ENCODE data around the gene TRIM62.

The TRIM62 gene

GRCh38 chr1:33169290-33170055 is 12.4 kb downstream of the TRIM62 start:
- Histone ChIP-seq H3K4me3 (replicated peaks; ENCODE audit: low read depth, low read length) (no peak overlapping the region), H3K27me3 (replicated peaks; ENCODE audit: control insufficient read depth, insufficient read depth, low read length) (no peaks in the 10 kb centered on the region), H3K36me3 (ENCODE audit: control insufficient read depth, insufficient read depth, low read length) (no peaks in the 10 kb centered on the region)
- TF ChIP-seq CTCF (IDR thresholded peaks at IDR 0.05; ENCODE audit: insufficient read depth, low read length, poor library complexity, severe bottlenecking) = no peak
- DNase-seq (ENCODE audit: extremely low read depth, insufficient read length) = no peak

GRCh38 chr1:33168556-33169289 is 13.1 kb downstream of the TRIM62 start:
- no peaks in the 10 kb centered on the region for H3K27me3 ChIP-seq (replicated peaks; ENCODE audit: control insufficient read depth, insufficient read depth, low read length)
- H3K4me3 ChIP-seq (replicated peaks; ENCODE audit: low read depth, low read length) = no peak overlapping the region
- DNase-seq (ENCODE audit: extremely low read depth, insufficient read length) = no peak
- peak; percentile 9 for TF ChIP-seq CTCF (IDR thresholded peaks at IDR 0.05; ENCODE audit: insufficient read depth, low read length, poor library complexity, severe bottlenecking)
- H3K36me3 ChIP-seq (ENCODE audit: control insufficient read depth, insufficient read depth, low read length) = no peaks in the 10 kb centered on the region

- Histone ChIP-seq H3K4me3 (replicated peaks; ENCODE audit: low read depth, low read length) (no peak overlapping the region), H3K27me3 (replicated peaks; ENCODE audit: control insufficient read depth, insufficient read depth, low read length) (no peaks in the 10 kb centered on the region), H3K36me3 (ENCODE audit: control insufficient read depth, insufficient read depth, low read length) (no peaks in the 10 kb centered on the region)
- TF ChIP-seq CTCF (IDR thresholded peaks at IDR 0.05; ENCODE audit: insufficient read depth, low read length, poor library complexity, severe bottlenecking) = no peak
- no peak for DNase-seq (ENCODE audit: extremely low read depth, insufficient read length)
Observed at GRCh38 chr1:33167650-33168447, 14.0 kb downstream of the TRIM62 start.

- Histone ChIP-seq H3K27me3 (replicated peaks; ENCODE audit: control insufficient read depth, insufficient read depth, low read length) (no peaks in the 10 kb centered on the region), H3K4me3 (replicated peaks; ENCODE audit: low read depth, low read length) (no peak overlapping the region), H3K36me3 (ENCODE audit: control insufficient read depth, insufficient read depth, low read length) (no peaks in the 10 kb centered on the region)
Observed at GRCh38 chr1:33165809-33166208, 16.0 kb downstream of the TRIM62 start.

GRCh38 chr1:33165209-33165608 is 16.6 kb downstream of the TRIM62 start:
- TF ChIP-seq CTCF (IDR thresholded peaks at IDR 0.05; ENCODE audit: insufficient read depth, low read length, poor library complexity, severe bottlenecking) = no peak
- no peak for DNase-seq (ENCODE audit: extremely low read depth, insufficient read length)
- Histone ChIP-seq H3K36me3 (ENCODE audit: control insufficient read depth, insufficient read depth, low read length) (no peaks in the 10 kb centered on the region), H3K4me3 (replicated peaks; ENCODE audit: low read depth, low read length) (no peak overlapping the region), H3K27me3 (replicated peaks; ENCODE audit: control insufficient read depth, insufficient read depth, low read length) (no peaks in the 10 kb centered on the region)

More at GRCh38 chr1:33165809-33166208, 16.0 kb downstream of the TRIM62 start:
- no peak for TF ChIP-seq CTCF (IDR thresholded peaks at IDR 0.05; ENCODE audit: insufficient read depth, low read length, poor library complexity, severe bottlenecking)
- DNase-seq (ENCODE audit: extremely low read depth, insufficient read length) = no peak
